Mesendoderm (in vitro differentiated cells): ENCODE data around the gene USP32.
A peak's percentile ranks its signal among the peaks of the same experiment; 100 is the strongest.

ENCODE experiments used
- DNase-seq: peaks from one replicate; pipeline ENCODE4 v3.0.0; 2013
- H2AK5ac ChIP-seq: 2 replicates; pipeline ENCODE4 v1.6.1; 2013; ENCODE audit warnings: low read length, inconsistent platforms
- H2BK120ac ChIP-seq: 2 replicates; pipeline ENCODE4 v1.6.1; 2013; ENCODE audit warnings: low read depth, mild to moderate bottlenecking, low read length, moderate library complexity, mixed read lengths
- H2BK15ac ChIP-seq: replicated peaks from 2 replicates; pipeline ENCODE4 v1.6.1; 2013; ENCODE audit warnings: low read depth, mild to moderate bottlenecking, moderate library complexity
- H2BK5ac ChIP-seq: 2 replicates; pipeline ENCODE4 v1.6.1; 2013; ENCODE audit warnings: low read length, inconsistent platforms
- H3K18ac ChIP-seq: 2 replicates; pipeline ENCODE4 v1.6.1; 2013; ENCODE audit warnings: mild to moderate bottlenecking, low read length, mixed read lengths
- H3K23ac ChIP-seq: one replicate; pipeline ENCODE4 v1.6.1; 2013; ENCODE audit warnings: low read length
- H3K27ac ChIP-seq: 2 replicates; pipeline ENCODE4 v1.5.1; 2013; ENCODE audit warnings: low read depth, mild to moderate bottlenecking, inconsistent platforms, low read length, moderate library complexity
- H3K27me3 ChIP-seq: 2 replicates; pipeline ENCODE4 v1.6.1; 2013; ENCODE audit warnings: low read length, control low read depth, mild to moderate bottlenecking, inconsistent platforms; ENCODE audit not compliant: insufficient read depth, poor library complexity
- H3K36me3 ChIP-seq: 2 replicates; pipeline ENCODE4 v1.6.1; 2013; ENCODE audit warnings: low read length, inconsistent platforms; ENCODE audit not compliant: control insufficient read depth, insufficient read depth
- H3K4ac ChIP-seq: one replicate; pipeline ENCODE4 v1.6.1; 2013; ENCODE audit warnings: low read depth, mild to moderate bottlenecking, low read length, moderate library complexity
- H3K4me1 ChIP-seq: 2 replicates; pipeline ENCODE4 v1.6.1; 2013; ENCODE audit warnings: low read depth, low read length, inconsistent platforms; ENCODE audit not compliant: control insufficient read depth
- H3K4me2 ChIP-seq: 2 replicates; pipeline ENCODE4 v1.6.1; 2013; ENCODE audit warnings: low read length
- H3K4me3 ChIP-seq: 2 replicates; pipeline ENCODE4 v1.5.1; 2013; ENCODE audit warnings: mild to moderate bottlenecking, low read length
- H3K56ac ChIP-seq: one replicate; pipeline ENCODE4 v1.6.1; 2013; ENCODE audit warnings: low read length
- H3K79me1 ChIP-seq: 2 replicates; pipeline ENCODE4 v1.6.1; 2013; ENCODE audit warnings: low read length, inconsistent platforms
- H3K79me2 ChIP-seq: 2 replicates; pipeline ENCODE4 v1.6.1; 2013; ENCODE audit warnings: mild to moderate bottlenecking, low read length; ENCODE audit not compliant: control insufficient read depth, insufficient read depth
- H3K9ac ChIP-seq: 2 replicates; pipeline ENCODE4 v1.6.1; 2013; ENCODE audit warnings: low read length, inconsistent platforms
- H4K5ac ChIP-seq: one replicate; pipeline ENCODE4 v1.6.1; 2013; ENCODE audit warnings: low read length
- H4K8ac ChIP-seq: one replicate; pipeline ENCODE4 v1.6.1; 2013; ENCODE audit warnings: low read depth, mild to moderate bottlenecking, control low read depth, low read length, moderate library complexity
- WGBS: extraction: QIAGEN DNeasy Blood & Tissue Kit; methylation state at CpG from one replicate; pipeline ENCODE4 v1.1.7; 2013; ENCODE audit warnings: low lambda C conversion rate, missing lambda C conversion rate; ENCODE audit not compliant: insufficient coverage; ENCODE audit errors: extremely low coverage; 5-methylcytosine and 5-hydroxymethylcytosine counted together

USP32 gene

DNA sequence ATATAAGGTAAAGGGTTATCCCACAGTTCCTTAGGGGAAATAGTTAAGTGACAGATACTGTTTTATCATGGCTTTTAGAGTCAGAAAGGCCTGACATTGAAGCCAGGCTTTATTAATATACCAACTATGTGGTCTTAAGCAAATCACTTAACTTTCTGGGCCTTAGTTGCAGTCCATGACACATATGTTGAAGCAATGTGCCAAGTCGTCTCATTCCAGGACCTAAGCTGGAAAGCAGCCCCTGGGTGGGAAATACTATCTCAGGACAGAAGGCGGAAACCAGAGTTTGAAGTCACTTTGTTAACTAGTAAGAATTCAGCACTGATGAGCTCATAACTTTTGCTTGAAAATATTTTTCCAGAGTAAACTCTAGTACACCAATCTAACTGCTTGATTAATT, 80.0 kb downstream of the USP32 start:
- Histone ChIP-seq H3K4ac (no peak overlapping the region), H2AK5ac (no peak overlapping the region), H3K9ac (no peak overlapping the region), H4K8ac (no peak overlapping the region), H3K27ac (no peak overlapping the region), H3K79me1 (peaks cover 8% of the 10 kb centered on the region), H3K79me2 (peaks cover 5% of the 10 kb centered on the region), H2BK15ac (no peak overlapping the region), H3K4me2 (no peak overlapping the region), H3K56ac (no peak overlapping the region), H3K36me3 (no peaks in the 10 kb centered on the region), H4K5ac (no peak overlapping the region), H3K18ac (no peak overlapping the region), H2BK5ac (no peak overlapping the region), H3K23ac (no peak overlapping the region), H2BK120ac (no peak overlapping the region), H3K27me3 (no peaks in the 10 kb centered on the region), H3K4me1 (no peaks in the 10 kb centered on the region), H3K4me3 (no peak overlapping the region)
- no CpG with 5 or more reads among the region's 2 CpGs for WGBS
- no peak for DNase-seq

DNA sequence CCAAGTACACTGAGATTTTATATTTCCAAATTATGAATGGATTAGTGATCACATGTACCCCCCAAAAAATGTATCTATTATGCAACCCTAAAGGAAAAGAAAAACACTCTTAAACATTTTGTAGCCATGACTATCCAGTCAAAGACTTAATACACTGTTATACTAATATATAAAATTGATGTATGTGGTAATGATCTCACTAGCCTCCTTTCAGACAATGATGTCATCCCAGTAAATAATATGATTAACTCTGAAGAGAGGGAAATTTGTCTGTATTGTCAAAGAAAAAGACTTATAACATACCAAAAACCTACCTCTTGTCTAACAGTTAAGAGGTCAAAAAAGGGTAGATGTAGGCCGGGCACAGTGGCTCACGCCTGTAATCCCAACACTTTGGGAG, 80.7 kb downstream of the USP32 start:
- Histone ChIP-seq H2BK5ac (no peak overlapping the region), H3K27me3 (no peaks in the 10 kb centered on the region), H3K9ac (no peak overlapping the region), H3K36me3 (no peaks in the 10 kb centered on the region), H4K5ac (no peak overlapping the region), H3K4me3 (no peak overlapping the region), H2AK5ac (no peak overlapping the region), H3K56ac (no peak overlapping the region), H3K79me1 (peaks cover 8% of the 10 kb centered on the region), H3K4me2 (no peak overlapping the region), H3K18ac (no peak overlapping the region), H3K79me2 (peaks cover 5% of the 10 kb centered on the region), H3K4me1 (no peaks in the 10 kb centered on the region), H3K4ac (no peak overlapping the region), H2BK15ac (no peak overlapping the region), H4K8ac (no peak overlapping the region), H2BK120ac (no peak overlapping the region), H3K23ac (no peak overlapping the region), H3K27ac (no peak overlapping the region)
- no CpG with 5 or more reads among the region's 2 CpGs for WGBS
- DNase-seq = no peak

DNA sequence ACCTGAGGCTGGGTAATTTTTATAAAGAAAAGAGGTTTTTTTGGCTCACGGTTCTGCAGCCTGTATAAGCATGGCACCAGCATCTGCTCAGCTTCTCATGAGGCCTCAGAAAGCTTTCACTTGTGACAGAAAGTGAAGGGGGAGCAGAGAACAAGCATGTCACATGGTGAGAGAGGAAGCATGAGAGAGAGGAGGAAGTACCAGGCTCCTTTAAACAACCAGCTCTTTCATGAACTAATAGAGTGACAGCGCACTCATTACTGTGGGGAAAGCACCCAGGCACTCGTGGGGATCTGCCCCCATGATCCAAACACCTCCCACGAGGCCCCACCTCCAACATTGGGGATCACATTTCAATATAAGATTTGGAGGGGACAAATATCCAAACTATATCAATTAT, 86.8 kb downstream of the USP32 start:
- Histone ChIP-seq H4K5ac (no peak overlapping the region), H3K36me3 (no peaks in the 10 kb centered on the region), H3K56ac (no peak overlapping the region), H3K27ac (no peak overlapping the region), H2BK5ac (no peak overlapping the region), H4K8ac (no peak overlapping the region), H3K79me1 (peaks cover 1% of the 10 kb centered on the region), H3K9ac (no peak overlapping the region), H3K27me3 (no peaks in the 10 kb centered on the region), H3K4ac (no peak overlapping the region), H3K23ac (no peak overlapping the region), H3K18ac (no peak overlapping the region), H3K4me3 (no peak overlapping the region), H3K4me1 (no peaks in the 10 kb centered on the region), H2BK120ac (no peak overlapping the region), H3K79me2 (no peaks in the 10 kb centered on the region), H3K4me2 (no peak overlapping the region), H2BK15ac (no peak overlapping the region), H2AK5ac (no peak overlapping the region)
- WGBS = no CpG with 5 or more reads among the region's 4 CpGs
- peak; percentile 34 for DNase-seq

DNA sequence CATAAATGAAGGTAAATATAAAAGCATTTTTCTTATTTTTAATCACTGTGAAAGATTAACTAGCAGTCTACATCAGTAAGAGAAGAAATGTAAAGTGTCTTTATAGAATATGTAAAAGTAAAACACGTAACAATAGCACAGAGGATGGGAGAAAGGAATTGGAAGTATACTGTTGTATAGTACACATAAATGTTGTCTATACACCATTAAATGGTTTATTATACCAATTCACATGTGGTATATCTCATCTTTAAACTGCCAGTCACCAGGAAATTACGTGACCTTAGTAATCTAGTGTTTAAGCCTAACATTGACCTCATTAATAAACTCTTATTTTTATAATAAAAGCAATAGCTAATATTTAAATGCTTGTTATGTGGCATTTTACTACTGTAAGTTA, 87.4 kb downstream of the USP32 start:
- H2BK15ac ChIP-seq = no peak overlapping the region
- H3K4me3 ChIP-seq = no peak overlapping the region
- WGBS = no CpG with 5 or more reads among the region's 2 CpGs
- H3K9ac ChIP-seq = no peak overlapping the region
- H2BK5ac ChIP-seq = no peak overlapping the region
- no peak overlapping the region for H4K8ac ChIP-seq
- no peak for DNase-seq
- no peak overlapping the region for H3K4ac ChIP-seq
- no peaks in the 10 kb centered on the region for H3K79me2 ChIP-seq
- no peak overlapping the region for H3K27ac ChIP-seq
- H3K36me3 ChIP-seq = no peaks in the 10 kb centered on the region
- H3K23ac ChIP-seq = no peak overlapping the region
- no peak overlapping the region for H4K5ac ChIP-seq
- H2BK120ac ChIP-seq = no peak overlapping the region
- no peak overlapping the region for H3K18ac ChIP-seq
- H2AK5ac ChIP-seq = no peak overlapping the region
- H3K79me1 ChIP-seq = peaks cover 1% of the 10 kb centered on the region
- no peaks in the 10 kb centered on the region for H3K27me3 ChIP-seq
- H3K56ac ChIP-seq = no peak overlapping the region
- H3K4me2 ChIP-seq = no peak overlapping the region
- H3K4me1 ChIP-seq = no peaks in the 10 kb centered on the region

DNA sequence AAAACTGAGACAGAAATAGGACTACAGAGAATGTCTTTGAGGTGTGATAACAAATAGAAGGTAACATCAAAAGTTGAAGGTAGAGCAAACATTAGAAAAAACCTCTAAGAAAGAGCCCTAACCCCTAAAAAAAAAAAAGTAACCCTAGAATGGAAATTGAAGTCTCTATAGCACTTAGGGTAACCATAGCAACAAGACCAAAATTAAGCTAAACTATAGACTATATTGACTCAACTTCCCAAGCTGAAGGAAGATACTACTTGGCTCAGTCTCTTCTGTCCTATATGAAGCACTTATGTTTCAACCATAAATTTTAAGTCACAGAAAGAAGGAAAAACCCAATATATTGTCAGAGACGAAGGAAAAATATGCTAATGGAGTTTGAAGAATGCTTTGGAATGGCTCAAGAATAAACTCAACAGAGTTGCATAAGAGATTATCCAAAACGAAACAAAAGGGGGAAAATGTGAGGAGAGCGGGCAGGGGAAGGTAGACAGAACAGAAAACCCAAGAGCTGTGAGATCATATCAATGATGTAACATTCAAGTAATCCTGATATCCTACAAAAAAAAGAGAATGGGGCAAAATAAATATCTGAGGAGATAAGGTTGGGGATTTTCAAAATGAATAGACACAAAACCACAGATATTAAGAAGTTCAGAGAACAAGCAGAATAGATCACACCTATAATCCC, 88.4 kb downstream of the USP32 start:
- no peak overlapping the region for H3K18ac ChIP-seq
- no peak overlapping the region for H3K4me3 ChIP-seq
- no peaks in the 10 kb centered on the region for H3K4me1 ChIP-seq
- DNase-seq = no peak
- no peak overlapping the region for H4K8ac ChIP-seq
- no peak overlapping the region for H2AK5ac ChIP-seq
- H2BK15ac ChIP-seq = no peak overlapping the region
- no CpG with 5 or more reads among the region's 3 CpGs for WGBS
- no peak overlapping the region for H3K56ac ChIP-seq
- no peak overlapping the region for H3K4ac ChIP-seq
- no peak overlapping the region for H4K5ac ChIP-seq
- no peaks in the 10 kb centered on the region for H3K36me3 ChIP-seq
- H3K27me3 ChIP-seq = no peaks in the 10 kb centered on the region
- no peak overlapping the region for H2BK5ac ChIP-seq
- H3K27ac ChIP-seq = no peak overlapping the region
- H3K23ac ChIP-seq = no peak overlapping the region
- H3K4me2 ChIP-seq = no peak overlapping the region
- H2BK120ac ChIP-seq = no peak overlapping the region
- H3K9ac ChIP-seq = no peak overlapping the region
- no peaks in the 10 kb centered on the region for H3K79me2 ChIP-seq
- H3K79me1 ChIP-seq = peaks cover 1% of the 10 kb centered on the region

DNA sequence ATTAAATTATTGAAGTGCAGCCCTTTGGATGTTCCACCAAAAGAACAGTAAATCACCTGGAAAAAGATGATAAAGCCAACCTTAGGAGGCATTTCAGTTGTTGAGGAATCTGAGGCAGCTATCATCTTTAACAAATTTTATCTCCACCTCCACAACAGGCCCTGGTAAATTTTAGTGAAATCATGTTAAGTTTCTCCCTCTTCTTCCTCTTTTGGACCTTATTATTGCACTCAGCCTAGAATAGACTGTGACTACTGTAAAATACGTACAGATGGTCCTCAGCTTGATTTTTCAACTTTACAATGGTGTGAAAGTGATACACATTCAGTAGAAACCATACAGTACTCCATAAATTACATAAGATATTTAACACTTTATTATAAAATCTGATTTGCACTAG, 90.3 kb downstream of the USP32 start:
- Histone ChIP-seq H3K36me3 (no peaks in the 10 kb centered on the region), H3K4me3 (no peak overlapping the region), H3K9ac (no peak overlapping the region), H3K18ac (no peak overlapping the region), H3K79me2 (no peaks in the 10 kb centered on the region), H4K5ac (no peak overlapping the region), H3K23ac (no peak overlapping the region), H3K4me1 (no peaks in the 10 kb centered on the region), H3K56ac (no peak overlapping the region), H3K27me3 (no peaks in the 10 kb centered on the region), H2BK5ac (no peak overlapping the region), H3K4me2 (no peak overlapping the region), H2AK5ac (no peak overlapping the region), H2BK15ac (no peak overlapping the region), H3K4ac (no peak overlapping the region), H3K79me1 (peaks cover 1% of the 10 kb centered on the region), H4K8ac (no peak overlapping the region), H3K27ac (no peak overlapping the region), H2BK120ac (no peak overlapping the region)
- DNase-seq = no peak
- WGBS = no CpG with 5 or more reads among the region's 1 CpG
